ENCODE data around the gene RPGR. TPM values are rescaled to one million over a fixed set of nuclear protein-coding genes. Genes with fewer than 3 reads are reported as not detected.

The RPGR gene
- total and polyA plus RNA-seq, 2 experiments from 2014 or later = 6.0 to 9.7 TPM

GRCh38 chrX:38320819-38321218 is 6.5 kb downstream of the RPGR start:
- Histone ChIP-seq H3K9ac (no peak overlapping the region), H3K4me3 (no peak overlapping the region), H4K20me1 (ENCODE audit: insufficient read depth) (no peaks in the 10 kb centered on the region), H3F3A (ENCODE audit: insufficient read depth) (no peaks in the 10 kb centered on the region), H3K27ac (no peak overlapping the region), H3K27me3 (replicated peaks; ENCODE audit: insufficient read depth) (no peaks in the 10 kb centered on the region), H2AFZ (no peak overlapping the region), H3K9me3 (ENCODE audit: low read depth) (no peaks in the 10 kb centered on the region), H3K79me2 (ENCODE audit: insufficient read depth) (peaks cover 9% of the 10 kb centered on the region; the same call in 1 of the 2 replicates), H3K9me2 (ENCODE audit: insufficient read depth) (no peaks in the 10 kb centered on the region), H3K4me2 (ENCODE audit: unreplicated experiment) (no peak overlapping the region), H3K4me1 (ENCODE audit: insufficient read depth) (peaks cover 19% of the 10 kb centered on the region), H3K36me3 (ENCODE audit: low read depth) (no peaks in the 10 kb centered on the region)
- TF ChIP-seq EZH2 (IDR thresholded peaks at IDR 0.05; ENCODE audit: insufficient read depth, poor library complexity, severe bottlenecking) = no peak
- TF ChIP-seq EZH2phosphoT487 (IDR thresholded peaks at IDR 0.05; ENCODE audit: insufficient read depth, low read depth) = no peak
- no peak for DNase-seq
- in situ Hi-C loops (cut with MboI) = loop anchor here (25.0 kb wide), 1 partner anchor 409 kb away; no protein-coding TSS in a partner anchor
- 96 to 98% methylated on average over 5 of the region's 5 CpGs for WGBS, 2 experiments (ENCODE audit: low coverage in 1 of 2, low lambda C conversion rate in 2 of 2, missing lambda C conversion rate in 2 of 2)

- Histone ChIP-seq H3K9ac (no peak overlapping the region), H4K20me1 (ENCODE audit: insufficient read depth) (no peaks in the 10 kb centered on the region), H3K9me3 (ENCODE audit: low read depth) (no peaks in the 10 kb centered on the region), H3K36me3 (ENCODE audit: low read depth) (no peaks in the 10 kb centered on the region), H3F3A (ENCODE audit: insufficient read depth) (no peaks in the 10 kb centered on the region), H2AFZ (no peak overlapping the region), H3K9me2 (ENCODE audit: insufficient read depth) (no peaks in the 10 kb centered on the region), H3K4me2 (ENCODE audit: unreplicated experiment) (no peak overlapping the region), H3K27ac (no peak overlapping the region), H3K79me2 (ENCODE audit: insufficient read depth) (0 out of 2 replicates have a peak, but pooled peaks cover 3% of the 10 kb centered on the region), H3K27me3 (replicated peaks; ENCODE audit: insufficient read depth) (no peaks in the 10 kb centered on the region), H3K4me1 (ENCODE audit: insufficient read depth) (peaks cover 12% of the 10 kb centered on the region), H3K4me3 (no peak overlapping the region)
- no peak for TF ChIP-seq EZH2phosphoT487 (IDR thresholded peaks at IDR 0.05; ENCODE audit: insufficient read depth, low read depth)
- TF ChIP-seq EZH2 (IDR thresholded peaks at IDR 0.05; ENCODE audit: insufficient read depth, poor library complexity, severe bottlenecking) = no peak
- in situ Hi-C loops (cut with MboI) = loop anchor here (25.0 kb wide), 1 partner anchor 406 kb away; no protein-coding TSS in a partner anchor
- 100% methylated on average over 4 of the region's 4 CpGs for WGBS, 2 experiments (ENCODE audit: low coverage in 1 of 2, low lambda C conversion rate in 2 of 2, missing lambda C conversion rate in 2 of 2)
- no peak for DNase-seq
Measured at GRCh38 chrX:38318606-38319005, 8.7 kb downstream of the RPGR start.

- Histone ChIP-seq H3K4me3 (no peak overlapping the region), H3K9ac (no peak overlapping the region), H3K4me1 (ENCODE audit: insufficient read depth) (peaks cover 10% of the 10 kb centered on the region), H3K9me3 (ENCODE audit: low read depth) (no peaks in the 10 kb centered on the region), H3K27me3 (replicated peaks; ENCODE audit: insufficient read depth) (no peaks in the 10 kb centered on the region), H3K79me2 (ENCODE audit: insufficient read depth) (0 out of 2 replicates have a peak, but pooled peaks cover 3% of the 10 kb centered on the region), H3K4me2 (ENCODE audit: unreplicated experiment) (no peak overlapping the region), H3K36me3 (ENCODE audit: low read depth) (no peaks in the 10 kb centered on the region), H3F3A (ENCODE audit: insufficient read depth) (peaks cover 4% of the 10 kb centered on the region; the same call in 1 of the 2 replicates), H2AFZ (no peak overlapping the region), H3K27ac (no peak overlapping the region), H3K9me2 (ENCODE audit: insufficient read depth) (no peaks in the 10 kb centered on the region), H4K20me1 (ENCODE audit: insufficient read depth) (no peaks in the 10 kb centered on the region)
- whole genome bisulfite sequencing, 2 experiments (ENCODE audit: low coverage in 1 of 2, low lambda C conversion rate in 2 of 2, missing lambda C conversion rate in 2 of 2) = 95 to 96% methylated on average over 3 of the region's 3 CpGs
- no peak for TF ChIP-seq EZH2phosphoT487 (IDR thresholded peaks at IDR 0.05; ENCODE audit: insufficient read depth, low read depth)
- no peak for TF ChIP-seq EZH2 (IDR thresholded peaks at IDR 0.05; ENCODE audit: insufficient read depth, poor library complexity, severe bottlenecking)
- in situ Hi-C loops (cut with MboI) = loop anchor here (25.0 kb wide), 1 partner anchor 406 kb away; no protein-coding TSS in a partner anchor
- no peak for DNase-seq
Measured at GRCh38 chrX:38318196-38318595, 9.1 kb downstream of the RPGR start.

GRCh38 chrX:38315186-38315585 is 12.1 kb downstream of the RPGR start:
- no peak for DNase-seq
- H3K27ac ChIP-seq = no peak overlapping the region
- H4K20me1 ChIP-seq (ENCODE audit: insufficient read depth) = no peaks in the 10 kb centered on the region
- no peak overlapping the region for H3K9ac ChIP-seq
- in situ Hi-C loops (cut with MboI) = loop anchor here (25.0 kb wide), 1 partner anchor 403 kb away; no protein-coding TSS in a partner anchor
- no peaks in the 10 kb centered on the region for H3K79me2 ChIP-seq (ENCODE audit: insufficient read depth)
- no peaks in the 10 kb centered on the region for H3K9me3 ChIP-seq (ENCODE audit: low read depth)
- H3K27me3 ChIP-seq (replicated peaks; ENCODE audit: insufficient read depth) = no peaks in the 10 kb centered on the region
- peaks cover 10% of the 10 kb centered on the region; the same call in 1 of the 2 replicates for H3F3A ChIP-seq (ENCODE audit: insufficient read depth)
- H2AFZ ChIP-seq = no peak overlapping the region
- H3K4me1 ChIP-seq (ENCODE audit: insufficient read depth) = peaks cover 19% of the 10 kb centered on the region
- TF ChIP-seq EZH2 (IDR thresholded peaks at IDR 0.05; ENCODE audit: insufficient read depth, poor library complexity, severe bottlenecking) (no peak), EZH2phosphoT487 (IDR thresholded peaks at IDR 0.05; ENCODE audit: insufficient read depth, low read depth) (no peak)
- WGBS, 2 experiments (ENCODE audit: low coverage in 1 of 2, low lambda C conversion rate in 2 of 2, missing lambda C conversion rate in 2 of 2) = 99 to 100% methylated on average over 6 to 7 of the region's 7 CpGs
- H3K9me2 ChIP-seq (ENCODE audit: insufficient read depth) = no peaks in the 10 kb centered on the region
- no peak overlapping the region for H3K4me3 ChIP-seq
- no peak overlapping the region for H3K4me2 ChIP-seq (ENCODE audit: unreplicated experiment)
- no peaks in the 10 kb centered on the region for H3K36me3 ChIP-seq (ENCODE audit: low read depth)

Measured in GM23248 (cell line).